ENCODE results near the gene ATP6V0A1.

DNA sequence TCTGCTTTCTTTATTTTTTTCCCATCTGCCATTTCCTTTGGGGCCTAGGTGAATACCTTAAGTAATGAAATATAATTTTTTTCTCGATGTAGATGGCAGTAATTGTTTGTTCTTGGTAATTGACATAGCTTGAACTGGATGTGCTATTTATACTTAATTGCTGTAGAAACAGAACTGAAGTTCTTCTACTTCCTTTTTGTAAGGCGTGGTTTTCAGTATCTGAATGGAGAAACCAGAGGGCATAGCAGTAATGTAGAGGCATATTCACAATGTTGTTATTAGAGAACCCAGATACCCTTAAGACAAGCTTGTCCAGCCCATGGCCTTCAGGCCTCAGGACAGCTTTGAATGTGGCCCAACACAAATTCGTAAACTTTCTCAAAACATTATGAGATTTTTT is 16.4 kb downstream of the ATP6V0A1 start:
- TF ChIP-seq, protein P1, sequence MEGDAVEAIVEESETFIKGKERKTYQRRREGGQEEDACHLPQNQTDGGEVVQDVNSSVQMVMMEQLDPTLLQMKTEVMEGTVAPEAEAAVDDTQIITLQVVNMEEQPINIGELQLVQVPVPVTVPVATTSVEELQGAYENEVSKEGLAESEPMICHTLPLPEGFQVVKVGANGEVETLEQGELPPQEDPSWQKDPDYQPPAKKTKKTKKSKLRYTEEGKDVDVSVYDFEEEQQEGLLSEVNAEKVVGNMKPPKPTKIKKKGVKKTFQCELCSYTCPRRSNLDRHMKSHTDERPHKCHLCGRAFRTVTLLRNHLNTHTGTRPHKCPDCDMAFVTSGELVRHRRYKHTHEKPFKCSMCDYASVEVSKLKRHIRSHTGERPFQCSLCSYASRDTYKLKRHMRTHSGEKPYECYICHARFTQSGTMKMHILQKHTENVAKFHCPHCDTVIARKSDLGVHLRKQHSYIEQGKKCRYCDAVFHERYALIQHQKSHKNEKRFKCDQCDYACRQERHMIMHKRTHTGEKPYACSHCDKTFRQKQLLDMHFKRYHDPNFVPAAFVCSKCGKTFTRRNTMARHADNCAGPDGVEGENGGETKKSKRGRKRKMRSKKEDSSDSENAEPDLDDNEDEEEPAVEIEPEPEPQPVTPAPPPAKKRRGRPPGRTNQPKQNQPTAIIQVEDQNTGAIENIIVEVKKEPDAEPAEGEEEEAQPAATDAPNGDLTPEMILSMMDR (IDR thresholded peaks at IDR 0.05) = no peak
- TF ChIP-seq, protein P2, sequence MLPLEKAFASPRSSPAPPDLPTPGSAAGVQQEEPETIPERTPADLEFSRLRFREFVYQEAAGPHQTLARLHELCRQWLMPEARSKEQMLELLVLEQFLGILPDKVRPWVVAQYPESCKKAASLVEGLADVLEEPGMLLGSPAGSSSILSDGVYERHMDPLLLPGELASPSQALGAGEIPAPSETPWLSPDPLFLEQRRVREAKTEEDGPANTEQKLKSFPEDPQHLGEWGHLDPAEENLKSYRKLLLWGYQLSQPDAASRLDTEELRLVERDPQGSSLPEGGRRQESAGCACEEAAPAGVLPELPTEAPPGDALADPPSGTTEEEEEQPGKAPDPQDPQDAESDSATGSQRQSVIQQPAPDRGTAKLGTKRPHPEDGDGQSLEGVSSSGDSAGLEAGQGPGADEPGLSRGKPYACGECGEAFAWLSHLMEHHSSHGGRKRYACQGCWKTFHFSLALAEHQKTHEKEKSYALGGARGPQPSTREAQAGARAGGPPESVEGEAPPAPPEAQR (CRISPR knock-in tag; IDR thresholded peaks at IDR 0.05) = no peak
- TF ChIP-seq, protein P3, sequence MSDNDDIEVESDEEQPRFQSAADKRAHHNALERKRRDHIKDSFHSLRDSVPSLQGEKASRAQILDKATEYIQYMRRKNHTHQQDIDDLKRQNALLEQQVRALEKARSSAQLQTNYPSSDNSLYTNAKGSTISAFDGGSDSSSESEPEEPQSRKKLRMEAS (CRISPR knock-in tag; IDR thresholded peaks at IDR 0.05) = no peak
- TF ChIP-seq KAT7 (CRISPR knock-in tag; IDR thresholded peaks at IDR 0.05; ENCODE audit: borderline replicate concordance) = no peak
- no peak for TF ChIP-seq NR1H2 (CRISPR knock-in tag; IDR thresholded peaks at IDR 0.05)
- no peak for TF ChIP-seq SP1 (CRISPR knock-in tag; conservative IDR thresholded peaks at IDR 0.05)
- no peak for TF ChIP-seq CBFB (CRISPR knock-in tag; IDR thresholded peaks at IDR 0.05; ENCODE audit: low read depth)
- no peak for TF ChIP-seq ETV6 (CRISPR knock-in tag; IDR thresholded peaks at IDR 0.05)
- TF ChIP-seq TP53 (CRISPR knock-in tag; IDR thresholded peaks at IDR 0.05) = no peak
- no peak for TF ChIP-seq ZBTB43 (CRISPR knock-in tag; IDR thresholded peaks at IDR 0.05)
- no peak for TF ChIP-seq FOXJ3 (CRISPR knock-in tag; IDR thresholded peaks at IDR 0.05; ENCODE audit: borderline replicate concordance)
- no peak for TF ChIP-seq ZNF121 (CRISPR knock-in tag; IDR thresholded peaks at IDR 0.05)
